GM19025 (cell line): Measurements from ENCODE around the gene NMRK2.
A peak's percentile ranks its signal among the peaks of the same experiment; 100 is the strongest.
"Not testable (repeated sequence)": the region's sequence is repeated elsewhere in the genome, so short reads cannot be mapped to it uniquely, and the experiment has no call there.

Source experiments
- ATAC-seq: cut with Tn5 transposase; IDR thresholded peaks from one replicate; pipeline ENCODE4 v1.9.1; 2021; ENCODE audit warnings: mild to moderate bottlenecking, low read depth, moderate library complexity; ENCODE audit not compliant: unreplicated experiment

NMRK2 gene

GRCh38 chr19:3963458-3964255 lies 30.8 kb downstream of the NMRK2 start:
- ATAC-seq = no peak

DNA sequence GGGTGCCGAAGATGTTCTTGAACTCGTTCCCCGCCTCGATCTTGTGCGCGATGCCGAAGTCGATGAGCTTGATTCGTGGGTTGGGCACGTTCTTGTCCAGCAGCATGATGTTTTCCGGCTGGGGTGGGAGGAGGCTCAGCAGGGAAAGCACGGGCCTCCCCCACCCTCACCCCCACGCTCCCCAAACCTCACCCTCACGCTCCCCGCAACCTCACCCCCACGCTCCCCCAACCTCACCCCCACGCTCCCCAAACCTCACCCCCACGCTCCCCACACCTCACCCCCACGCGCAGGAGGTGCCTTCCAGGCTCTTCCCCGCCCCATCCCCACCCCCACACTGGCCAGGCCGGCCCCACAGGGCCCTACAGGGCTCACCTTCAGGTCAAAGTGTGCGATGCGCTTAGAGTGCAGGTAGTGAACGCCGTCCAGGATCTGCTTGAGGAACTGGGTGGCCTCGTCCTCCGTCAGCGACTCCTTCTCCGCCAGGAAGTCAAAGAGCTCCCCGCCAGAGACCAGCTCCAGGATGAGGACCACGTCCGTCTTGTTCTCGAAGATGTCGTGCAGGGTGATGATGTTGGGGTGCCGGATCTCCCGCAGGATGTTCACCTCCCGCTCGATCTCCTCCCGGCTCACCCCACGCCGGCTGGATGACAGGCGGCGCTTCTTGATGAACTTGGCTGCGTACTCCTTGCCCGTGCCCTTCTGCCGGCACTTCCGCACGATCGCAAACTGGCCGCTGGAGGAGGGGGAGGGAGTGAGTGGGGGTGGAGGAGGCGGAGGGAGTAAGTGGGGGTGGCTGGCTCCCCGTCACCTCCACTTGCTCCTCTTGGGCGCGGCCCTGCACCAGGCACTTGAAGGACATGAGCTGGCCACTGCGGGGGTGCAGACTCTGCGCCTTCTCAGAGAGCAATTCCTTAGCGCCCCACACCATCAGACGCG lies 31.7 kb downstream of the NMRK2 start:
- no peak for ATAC-seq

DNA sequence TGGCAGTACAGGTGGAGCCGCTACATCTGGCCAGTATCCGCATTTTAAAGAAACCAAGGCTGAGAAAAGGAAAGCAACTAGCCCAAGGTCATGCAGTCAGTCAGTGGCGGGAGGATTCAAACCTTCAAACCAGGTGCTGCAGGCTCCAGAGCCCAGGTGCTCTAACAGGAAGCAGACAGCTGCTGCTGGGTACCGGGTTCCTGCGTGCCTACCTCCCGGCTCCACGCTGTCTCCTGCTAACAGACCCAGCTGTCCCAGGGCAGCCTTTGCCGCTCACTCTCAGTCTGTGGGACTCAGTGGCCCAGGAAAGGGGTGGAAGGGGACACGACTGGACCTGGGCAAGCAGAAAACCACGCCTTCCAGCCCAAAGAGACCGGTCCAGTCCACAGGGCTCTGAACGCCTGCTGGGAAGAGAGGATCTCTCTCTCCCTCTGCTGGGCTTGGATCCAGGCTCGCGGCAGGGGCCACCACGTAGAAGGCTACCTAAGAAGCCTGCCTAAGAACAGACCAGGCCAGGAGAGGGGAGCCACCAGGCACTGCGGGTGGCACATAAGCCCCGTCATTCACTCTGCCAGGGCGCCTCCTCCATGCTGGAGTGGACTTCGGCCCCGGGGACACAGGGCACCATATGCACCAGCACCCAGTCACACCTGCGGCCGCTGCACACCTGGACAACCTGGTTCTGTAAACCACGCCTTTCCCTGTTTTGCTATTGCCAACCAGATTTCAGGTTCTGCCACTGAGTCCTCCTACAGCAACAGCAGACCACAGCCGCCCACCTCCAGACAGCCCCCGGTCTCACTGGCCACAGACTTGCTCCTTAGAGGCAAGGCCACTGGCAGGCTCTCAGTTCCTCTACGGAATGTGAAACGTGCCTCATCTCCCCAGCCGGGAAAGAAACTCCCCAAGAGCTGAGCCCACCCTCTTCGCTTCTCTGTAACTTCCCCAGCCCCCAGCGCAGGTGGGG lies 33.5 kb downstream of the NMRK2 start:
- ATAC-seq = no peak

DNA sequence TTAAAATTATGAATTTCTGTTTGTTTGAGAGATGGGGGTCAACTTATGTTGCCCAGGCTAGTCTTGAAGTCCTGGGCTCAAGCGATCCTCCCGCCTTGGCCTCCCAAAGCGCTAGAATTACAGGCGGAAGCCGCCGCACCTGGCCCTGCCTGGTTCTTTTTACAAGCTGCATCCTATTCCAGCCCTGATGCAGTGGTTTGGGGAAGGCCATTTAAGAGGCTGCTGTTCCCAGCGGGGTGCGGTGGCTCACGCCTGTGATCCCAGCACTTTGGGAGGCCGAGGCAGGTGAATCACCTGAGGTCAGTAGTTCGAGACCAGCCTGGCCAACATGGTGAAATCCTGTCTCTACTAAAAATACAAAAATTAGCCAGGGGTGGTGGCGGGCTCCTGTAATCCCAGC lies 35.1 kb downstream of the NMRK2 start:
- ATAC-seq = not testable (repeated sequence)

DNA sequence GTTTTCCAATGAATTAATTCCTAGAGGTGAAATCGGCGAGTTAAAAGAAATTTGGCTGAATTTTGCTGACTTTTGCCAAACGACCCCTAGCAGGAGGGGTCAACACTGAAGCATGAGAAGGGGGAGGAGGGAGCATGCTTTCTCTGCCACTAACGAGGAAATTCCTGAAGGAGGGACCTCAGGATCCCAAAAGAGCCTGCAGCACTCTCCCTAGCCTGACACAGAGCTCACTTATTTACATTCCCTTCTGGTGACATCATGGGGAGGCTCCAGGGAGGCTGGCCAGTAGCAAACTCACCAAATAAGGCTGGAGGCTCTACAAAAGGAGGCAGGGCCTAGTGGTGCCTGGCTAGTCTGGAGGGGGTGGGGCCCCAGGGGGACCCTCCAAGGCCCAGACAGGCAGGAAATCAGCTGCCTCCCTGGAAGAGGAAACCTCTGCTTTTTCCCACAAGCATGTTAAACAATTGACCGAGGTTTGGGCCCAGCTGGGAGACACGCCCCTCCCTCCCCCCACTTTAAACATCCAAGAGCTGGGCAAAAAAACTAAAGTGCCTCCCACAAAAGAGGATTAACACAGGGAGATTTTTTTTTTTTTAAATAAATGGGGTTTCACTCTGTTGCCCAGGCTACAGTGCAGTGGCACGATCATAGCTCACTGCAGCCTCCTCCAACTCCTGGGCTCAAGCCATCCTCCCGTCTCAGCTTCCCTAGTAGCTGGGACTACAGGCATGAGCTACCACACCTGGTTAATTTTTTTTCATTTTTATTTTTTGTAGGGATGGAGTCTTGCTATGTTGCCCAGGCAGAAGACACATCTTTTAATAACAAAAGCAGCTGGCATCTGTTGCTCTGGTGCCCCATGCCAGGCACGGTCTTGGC lies 35.9 kb downstream of the NMRK2 start:
- no peak for ATAC-seq

DNA sequence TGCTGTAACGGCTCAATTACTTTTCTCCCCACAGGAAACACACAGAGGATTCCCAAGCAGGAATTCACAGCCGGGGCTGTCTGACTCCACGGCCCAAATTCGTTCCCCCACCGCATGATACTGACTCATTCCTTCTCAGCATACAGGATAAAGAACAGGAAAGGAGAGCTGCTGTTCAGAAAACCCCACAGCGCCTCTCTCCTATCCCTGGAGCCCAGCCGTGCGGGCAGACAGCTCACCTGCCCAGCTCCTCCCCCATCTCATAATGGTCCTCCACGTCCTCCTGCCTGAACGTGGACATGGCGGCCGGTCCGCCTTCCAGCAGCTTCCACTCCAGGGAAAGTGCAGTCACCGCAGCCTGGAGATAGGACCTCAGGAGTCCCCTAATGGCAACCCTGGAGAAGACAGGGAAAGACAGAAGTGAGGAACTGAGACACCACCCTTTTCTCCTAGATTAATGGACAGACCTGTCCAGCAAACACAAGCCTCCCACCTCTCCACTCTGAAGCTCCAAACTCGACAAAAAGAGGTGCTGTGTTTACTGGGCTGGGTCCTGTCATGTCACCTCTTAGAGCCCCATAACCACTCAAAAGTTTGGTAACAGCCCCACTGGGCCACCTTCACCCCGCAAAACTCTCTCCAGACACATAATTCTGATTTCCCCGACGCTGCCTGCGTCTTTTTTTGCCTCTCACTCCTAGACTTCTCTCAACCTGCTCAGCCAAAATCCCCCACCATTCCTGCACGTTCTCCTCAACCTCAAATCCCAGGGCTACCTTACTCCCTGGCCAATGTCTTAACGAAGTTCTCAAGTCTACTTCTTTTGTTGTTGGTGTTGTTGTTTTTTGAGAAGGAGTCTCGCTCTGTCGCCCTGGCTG lies 36.8 kb downstream of the NMRK2 start:
- no peak for ATAC-seq

GRCh38 chr19:3970313-3970807 lies 37.5 kb downstream of the NMRK2 start:
- ATAC-seq = no peak

GRCh38 chr19:3970808-3971598 lies 38.1 kb downstream of the NMRK2 start, which contains the start of gene DAPK3:
Gene DAPK3, minus strand, starts transcription at chr19:3971099. Its CDS starts 1,364 bp downstream, at chr19:3969735.
- peak; percentile 95 for ATAC-seq

GRCh38 chr19:3975144-3975543 lies 42.3 kb downstream of the NMRK2 start:
- no peak for ATAC-seq

DNA sequence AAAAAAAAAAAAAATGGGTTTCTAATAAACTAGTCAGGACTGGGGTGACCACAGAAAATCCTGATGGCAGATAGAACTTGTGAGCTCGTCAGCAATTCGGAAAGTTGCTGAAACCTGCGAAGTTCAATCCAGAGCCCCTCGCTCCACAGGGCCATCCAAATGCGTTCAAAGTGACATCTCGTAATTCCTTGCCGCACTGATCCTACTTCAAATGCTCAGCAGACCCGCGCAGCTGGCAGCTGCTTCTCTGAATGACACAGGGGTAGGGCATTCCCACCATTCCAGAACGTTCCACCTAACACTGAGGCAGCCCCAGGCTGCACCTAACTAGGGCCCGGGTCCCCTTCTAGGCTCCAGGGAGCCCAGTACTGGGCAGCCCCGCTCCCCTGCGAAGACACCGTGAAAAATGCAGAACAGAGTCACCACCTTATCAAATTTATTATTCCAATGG lies 42.8 kb downstream of the NMRK2 start:
- ATAC-seq = no peak

- no peak for ATAC-seq
These were observed 43.8 kb downstream of the NMRK2 start for GRCh38 chr19:3976495-3977241.

GRCh38 chr19:3977242-3978143 lies 44.6 kb downstream of the NMRK2 start:
- no peak for ATAC-seq

DNA sequence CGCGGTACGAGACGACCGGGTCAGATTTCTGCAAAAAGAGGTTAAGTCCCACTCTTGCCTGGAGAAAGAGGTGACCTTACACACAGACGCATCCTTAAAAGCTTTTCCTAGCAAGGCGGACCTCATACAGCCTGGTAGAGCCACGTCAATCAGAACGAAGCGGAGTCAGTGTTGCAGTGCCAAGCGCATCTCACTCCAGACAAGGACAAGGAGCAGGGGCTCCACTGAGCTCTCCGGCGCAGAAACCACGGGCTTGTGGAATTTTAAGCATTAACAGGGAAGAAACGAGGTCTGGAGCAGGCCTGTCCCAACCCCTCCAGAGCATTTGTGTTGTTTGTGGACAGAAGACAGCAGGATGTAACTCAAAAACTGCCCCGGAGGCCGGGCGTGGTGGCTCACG lies 45.3 kb downstream of the NMRK2 start:
- no peak for ATAC-seq

DNA sequence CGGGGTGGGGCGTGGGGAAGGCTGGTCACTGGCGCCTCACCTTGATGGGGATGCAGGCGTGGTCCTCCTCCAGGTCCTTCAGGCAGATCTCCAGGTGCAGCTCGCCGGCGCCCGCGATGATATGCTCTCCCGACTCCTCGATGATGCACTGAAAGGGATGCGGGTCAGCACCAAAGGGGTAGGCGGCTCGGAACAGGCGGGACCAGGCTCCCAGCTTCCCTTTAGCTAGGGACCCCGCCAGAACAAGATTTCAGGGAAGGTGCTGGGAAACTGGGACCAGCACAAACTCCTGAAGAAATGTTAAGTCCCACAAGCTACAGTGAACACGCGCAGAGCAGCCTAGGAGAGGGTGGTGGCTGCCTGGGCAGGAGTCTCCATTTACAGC lies 46.4 kb downstream of the NMRK2 start:
- ATAC-seq = no peak

GRCh38 chr19:3979674-3980352 lies 46.9 kb downstream of the NMRK2 start:
- no peak for ATAC-seq
